PC-3 (cell line): ENCODE results near the gene NAIF1.

Source experiments
- CTCF ChIP-seq: fragments of 300-600 bp; sonication (generic); conservative IDR thresholded peaks from 2 replicates; pipeline ENCODE4 v1.5.1; 2017; ENCODE audit warnings: antibody characterized with exemption, low read depth, mild to moderate bottlenecking, low read length
- EZH2 ChIP-seq: fragments of 300-600 bp; sonication (generic); IDR thresholded peaks from one replicate; pipeline ENCODE4 v1.6.1; 2017; ENCODE audit warnings: antibody characterized with exemption, mild to moderate bottlenecking, low read length; ENCODE audit not compliant: unreplicated experiment

GRCh38 chr9:128097543-128098296 is 30.6 kb upstream of the NAIF1 start:
- no peak for TF ChIP-seq CTCF
- TF ChIP-seq EZH2, result no peak
